ENCODE results near the gene SLC30A10.

DNA sequence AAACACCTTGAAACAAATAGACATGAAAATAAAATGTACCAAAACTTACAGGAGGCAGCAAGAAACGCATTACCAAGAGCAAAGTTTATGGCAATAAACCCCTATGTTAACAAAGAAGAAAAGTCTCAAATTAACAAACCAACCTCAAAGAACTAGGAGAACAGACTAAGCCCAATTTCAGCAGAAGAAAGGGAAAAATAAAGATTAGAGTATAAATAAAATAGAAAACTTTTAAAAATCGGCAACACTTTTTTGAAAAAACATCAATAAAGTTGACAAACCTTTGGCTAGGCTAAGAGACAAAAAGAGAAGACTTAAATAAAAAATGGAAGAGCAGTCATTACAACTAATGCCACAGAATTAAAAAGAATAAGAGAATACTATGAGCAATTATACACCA, 42.7 kb downstream of the SLC30A10 start:
- TF ChIP-seq POLR2A (IDR thresholded peaks at IDR 0.05) = no peak
- no peak for TF ChIP-seq POLR2AphosphoS5 (IDR thresholded peaks at IDR 0.05)
- TF ChIP-seq, protein P1, sequence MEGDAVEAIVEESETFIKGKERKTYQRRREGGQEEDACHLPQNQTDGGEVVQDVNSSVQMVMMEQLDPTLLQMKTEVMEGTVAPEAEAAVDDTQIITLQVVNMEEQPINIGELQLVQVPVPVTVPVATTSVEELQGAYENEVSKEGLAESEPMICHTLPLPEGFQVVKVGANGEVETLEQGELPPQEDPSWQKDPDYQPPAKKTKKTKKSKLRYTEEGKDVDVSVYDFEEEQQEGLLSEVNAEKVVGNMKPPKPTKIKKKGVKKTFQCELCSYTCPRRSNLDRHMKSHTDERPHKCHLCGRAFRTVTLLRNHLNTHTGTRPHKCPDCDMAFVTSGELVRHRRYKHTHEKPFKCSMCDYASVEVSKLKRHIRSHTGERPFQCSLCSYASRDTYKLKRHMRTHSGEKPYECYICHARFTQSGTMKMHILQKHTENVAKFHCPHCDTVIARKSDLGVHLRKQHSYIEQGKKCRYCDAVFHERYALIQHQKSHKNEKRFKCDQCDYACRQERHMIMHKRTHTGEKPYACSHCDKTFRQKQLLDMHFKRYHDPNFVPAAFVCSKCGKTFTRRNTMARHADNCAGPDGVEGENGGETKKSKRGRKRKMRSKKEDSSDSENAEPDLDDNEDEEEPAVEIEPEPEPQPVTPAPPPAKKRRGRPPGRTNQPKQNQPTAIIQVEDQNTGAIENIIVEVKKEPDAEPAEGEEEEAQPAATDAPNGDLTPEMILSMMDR (IDR thresholded peaks at IDR 0.05) = no peak

Data from gastroesophageal sphincter (tissue), 3 donors.